ENCODE results near the gene EPHA3.

EPHA3 gene

GRCh38 chr3:89474333-89475130 is 367.1 kb downstream of the EPHA3 start:
- no peak for DNase-seq

GRCh38 chr3:89488800-89489580 is 381.6 kb downstream of the EPHA3 start:
- no peak for DNase-seq

GRCh38 chr3:89490129-89490528 is 382.7 kb downstream of the EPHA3 start:
- no peak for DNase-seq

- no peak for DNase-seq
These were observed 387.3 kb downstream of the EPHA3 start for GRCh38 chr3:89494734-89495133.

GRCh38 chr3:89503891-89504391 is 396.5 kb downstream of the EPHA3 start:
- DNase-seq = no peak

GRCh38 chr3:89504432-89504831 is 397.0 kb downstream of the EPHA3 start:
- no peak for DNase-seq

GRCh38 chr3:89506462-89507103 is 399.2 kb downstream of the EPHA3 start:
- no peak for DNase-seq

- no peak for DNase-seq
These were observed 413.9 kb downstream of the EPHA3 start for GRCh38 chr3:89521328-89521727.

- DNase-seq = no peak
These were observed 414.7 kb downstream of the EPHA3 start for GRCh38 chr3:89522155-89522554.

- DNase-seq = no peak
These were observed 418.2 kb downstream of the EPHA3 start for GRCh38 chr3:89525609-89526008.

GRCh38 chr3:89527736-89528305 is 420.4 kb downstream of the EPHA3 start:
- no peak for DNase-seq
